ACHN (cell line): Measurements from ENCODE around the gene CCDC85C.

Experiments
- DNase-seq: peaks from one replicate; pipeline ENCODE4 v3.0.0-alpha.2; 2015
- in situ Hi-C: cut with HindIII; loops from 2 replicates; pipeline ENCODE4 v1.10.0; 2017; ENCODE audit warnings: low sequenced_read_pairs, low pct_ligation_motif_present, low pct_unique_long_range_greater_than_20kb

Gene CCDC85C

DNA sequence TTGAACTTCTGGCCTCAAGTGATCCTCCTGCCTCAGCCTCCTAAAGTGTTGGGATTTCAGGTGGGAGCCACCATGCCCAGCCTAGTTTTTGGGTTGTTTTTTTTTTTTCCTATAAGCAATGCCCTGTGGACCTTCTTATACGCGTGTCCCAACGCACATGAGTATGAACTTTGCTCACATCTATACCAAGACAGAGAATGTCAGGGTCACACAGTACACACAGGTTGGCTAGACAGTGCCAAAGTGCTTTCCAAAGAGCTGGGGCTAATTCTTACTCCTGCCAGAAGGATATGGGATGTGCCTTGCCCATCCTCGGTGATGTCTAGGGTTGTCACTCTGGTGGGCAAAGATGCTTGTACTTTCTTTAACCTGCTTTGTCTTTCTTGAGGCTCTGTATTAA is 7.6 kb upstream of the CCDC85C start:
- in situ Hi-C loops, result no loop called here
- DNase-seq, result no peak

DNA sequence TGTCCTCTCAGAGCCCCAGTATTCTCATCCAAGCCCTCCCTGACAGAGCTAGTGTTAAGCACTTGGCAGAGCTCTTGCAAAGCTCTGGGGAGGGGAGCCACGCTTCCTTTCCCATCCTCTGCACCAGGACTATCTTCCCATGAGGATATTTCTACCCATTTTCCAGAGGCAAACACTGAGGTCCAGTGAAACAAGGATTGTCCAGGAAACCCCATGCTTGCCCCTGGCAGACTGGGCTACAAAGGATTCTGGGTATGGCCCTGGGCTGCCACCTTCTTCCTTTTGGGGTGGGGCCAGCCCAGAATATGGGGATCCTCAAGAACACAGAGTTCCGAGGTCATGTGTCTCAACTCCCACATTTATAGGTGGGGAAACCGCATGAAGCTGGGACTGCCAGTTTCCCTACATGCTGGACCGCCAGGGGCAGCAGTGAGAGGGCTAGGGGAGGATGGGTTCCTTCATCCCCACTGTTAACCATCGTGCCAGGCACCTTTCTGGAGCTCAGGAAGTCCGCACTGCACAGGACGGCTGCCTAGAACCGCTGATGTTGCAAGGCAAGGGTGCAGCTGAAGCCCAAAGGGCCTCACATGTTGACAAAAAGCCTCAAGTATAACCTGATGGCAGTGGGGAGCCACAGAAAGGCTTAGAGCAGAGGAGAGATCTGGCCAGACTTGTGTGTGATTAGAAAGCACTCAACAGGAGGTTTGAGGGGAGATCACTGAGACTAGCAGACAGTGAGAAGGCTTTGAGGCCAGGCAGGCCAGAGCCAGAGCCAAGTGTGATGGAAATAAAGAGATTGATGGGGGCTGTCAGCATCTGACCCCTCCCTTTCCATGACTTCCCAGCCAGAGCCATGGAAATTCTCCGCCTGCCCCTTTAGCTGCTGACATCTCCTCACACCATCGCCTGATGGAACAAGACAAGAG is 5.5 kb upstream of the CCDC85C start:
- no peak for DNase-seq
- in situ Hi-C loops, result no loop called here

DNA sequence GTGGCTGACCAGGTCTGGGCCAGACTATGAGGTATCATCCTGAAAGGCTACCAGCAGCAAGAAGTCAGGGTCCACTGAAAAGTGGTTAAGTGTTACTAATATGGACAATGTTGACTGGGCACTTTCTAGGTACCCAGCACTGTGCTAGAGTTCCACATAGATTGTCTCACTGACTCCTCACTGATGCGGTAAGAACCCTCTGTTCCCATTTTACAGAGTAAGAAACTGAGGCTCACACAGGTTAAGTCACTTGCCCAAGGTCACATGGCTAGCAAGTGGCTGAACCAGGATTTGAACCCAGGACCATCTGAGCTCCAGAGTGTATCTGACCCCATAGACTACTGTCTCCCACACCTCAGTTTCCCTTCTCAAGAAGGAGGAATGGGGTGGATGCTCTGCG is 4.6 kb upstream of the CCDC85C start:
- DNase-seq, result no peak
- in situ Hi-C loops, result no loop called here

DNA sequence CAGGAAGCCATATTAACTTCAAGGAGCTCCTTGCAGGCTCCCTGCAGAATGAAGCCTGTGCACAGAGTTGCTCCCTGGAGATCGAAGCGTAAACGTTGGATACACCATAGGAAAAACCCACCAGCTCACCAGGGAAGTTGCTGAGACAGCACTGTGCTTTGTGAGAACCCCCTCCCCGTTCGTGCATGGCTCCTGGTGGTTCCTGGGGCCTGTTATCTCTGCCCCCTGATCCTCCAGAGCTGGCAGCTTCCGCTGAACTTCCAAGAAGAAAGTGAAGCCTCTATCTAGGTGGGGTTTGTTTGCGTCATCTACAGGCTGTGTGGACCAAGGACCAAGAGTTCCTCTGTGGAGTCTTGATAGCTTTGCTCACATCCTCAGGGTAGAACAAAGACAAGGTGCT is 2.4 kb upstream of the CCDC85C start:
- DNase-seq, result no peak
- in situ Hi-C loops, result no loop called here

DNA sequence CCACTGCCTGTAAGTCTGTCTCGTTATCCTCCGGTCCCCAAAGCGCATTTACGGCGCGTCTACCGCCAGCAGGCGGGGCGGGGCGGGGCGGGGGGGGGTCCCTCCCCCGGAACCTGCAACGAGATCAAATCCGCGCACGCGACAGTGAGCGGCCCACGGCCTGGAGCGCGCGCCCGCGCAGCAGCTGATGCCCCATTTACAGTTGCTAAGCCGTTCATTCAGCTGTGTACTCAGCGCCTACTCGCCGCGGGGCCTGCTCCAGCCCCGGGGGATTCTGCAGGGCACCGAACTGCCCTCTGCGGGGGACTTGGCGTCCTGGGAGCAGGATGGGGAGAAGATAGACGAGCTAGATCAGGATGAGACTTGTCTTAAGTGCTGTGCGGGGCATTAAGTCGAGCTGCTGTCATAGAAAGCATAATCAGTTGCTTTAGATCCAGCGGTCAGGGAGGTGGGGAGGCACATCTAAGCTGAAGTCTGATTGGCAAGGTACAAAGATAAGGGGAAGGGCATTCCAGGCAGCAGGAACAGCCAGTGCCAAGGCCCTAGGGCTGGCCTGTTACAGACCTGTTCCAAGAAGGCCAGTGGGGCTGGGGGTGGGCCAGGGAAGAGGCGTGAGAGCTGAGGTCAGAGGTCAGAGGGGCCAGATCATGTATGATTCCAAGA is 1.4 kb upstream of the CCDC85C start:
- in situ Hi-C loops, result no loop called here
- DNase-seq, result peak; percentile 60

DNA sequence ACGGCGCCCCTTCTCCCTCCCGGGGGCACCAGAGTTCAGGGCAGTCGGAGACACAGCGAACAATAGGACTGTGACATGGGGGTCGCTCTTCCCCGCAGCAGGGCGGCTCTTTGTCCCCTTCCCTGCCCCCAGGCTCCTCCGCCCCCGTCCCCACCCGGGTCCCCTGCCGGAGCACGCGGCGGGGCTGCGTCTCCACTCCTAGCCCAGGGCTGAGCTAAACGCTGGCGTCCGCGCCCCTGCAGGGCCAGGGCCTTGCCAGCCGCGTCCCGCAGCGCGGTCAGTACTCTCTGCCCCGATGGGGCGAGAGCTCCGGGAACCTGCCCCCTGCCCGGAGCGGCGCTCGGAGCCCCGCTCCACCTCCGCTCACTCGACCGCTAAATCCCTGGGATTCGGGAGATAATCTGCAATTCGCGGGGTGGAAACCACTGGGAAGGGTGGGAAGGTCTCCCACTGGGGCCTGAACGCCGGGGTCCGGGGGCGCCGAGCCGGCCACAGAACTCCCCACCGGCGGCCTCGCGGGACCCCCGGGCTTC is 825 bp upstream of the CCDC85C start:
- in situ Hi-C loops, result no loop called here
- DNase-seq, result peak; percentile 57

DNA sequence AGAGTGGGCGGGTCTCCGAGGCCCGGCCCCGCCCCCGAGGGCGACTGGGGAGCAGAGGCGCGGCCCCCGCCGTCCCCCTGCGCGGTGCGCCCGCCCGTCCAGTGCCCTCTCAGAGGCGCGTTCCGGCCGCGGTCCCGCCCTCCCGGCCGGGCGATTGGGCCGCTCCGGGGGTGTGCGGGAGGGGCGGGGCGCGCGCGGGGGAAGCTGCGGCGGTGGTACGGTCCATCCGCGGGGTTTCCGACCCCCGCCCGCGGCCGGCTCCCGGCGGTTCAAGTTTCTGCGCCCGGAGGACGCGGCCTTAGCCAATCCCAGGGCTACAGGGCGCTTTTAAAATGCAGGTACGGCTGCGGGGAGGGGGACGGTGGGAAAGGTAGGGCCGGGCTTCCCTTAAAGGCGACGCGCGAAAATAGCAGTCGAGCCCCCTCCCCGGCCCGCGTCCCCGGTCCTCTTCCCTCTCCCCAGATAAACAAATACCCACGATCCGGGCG is 315 bp upstream of the CCDC85C start:
- in situ Hi-C loops, result no loop called here
- peak; percentile 92 for DNase-seq

DNA sequence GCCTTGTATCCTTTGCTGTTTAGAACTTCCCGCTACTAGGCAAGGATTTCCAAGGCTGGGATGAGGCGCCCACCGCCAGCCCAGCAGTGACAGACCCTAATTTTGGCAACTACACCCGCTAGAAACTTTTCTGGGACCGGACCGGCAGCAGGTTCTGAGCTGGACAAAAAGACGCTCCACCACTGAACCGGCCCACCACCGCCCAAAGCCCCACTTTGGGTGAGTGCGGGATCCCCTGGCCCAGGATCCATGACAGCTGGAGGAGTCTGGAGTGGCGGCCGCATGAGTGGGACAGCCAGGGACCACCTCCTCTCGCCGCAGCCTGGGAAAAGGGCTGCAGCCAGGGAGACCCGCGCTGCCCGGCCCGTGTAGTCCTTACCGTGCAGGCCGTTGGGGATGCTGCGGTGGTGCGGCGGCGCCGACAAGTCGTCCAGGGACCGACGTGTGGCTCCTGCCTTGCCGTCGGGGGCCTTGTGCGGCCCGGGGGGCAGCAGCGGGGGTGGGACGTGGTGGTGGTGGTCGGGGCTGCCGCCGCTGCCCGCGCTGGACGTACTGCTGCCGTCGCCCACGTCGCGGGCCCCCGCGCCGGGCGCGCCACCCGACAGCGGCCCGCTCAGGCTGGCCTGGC is 1.1 kb downstream of the CCDC85C start:
- in situ Hi-C loops, result no loop called here
- DNase-seq, result no peak

DNA sequence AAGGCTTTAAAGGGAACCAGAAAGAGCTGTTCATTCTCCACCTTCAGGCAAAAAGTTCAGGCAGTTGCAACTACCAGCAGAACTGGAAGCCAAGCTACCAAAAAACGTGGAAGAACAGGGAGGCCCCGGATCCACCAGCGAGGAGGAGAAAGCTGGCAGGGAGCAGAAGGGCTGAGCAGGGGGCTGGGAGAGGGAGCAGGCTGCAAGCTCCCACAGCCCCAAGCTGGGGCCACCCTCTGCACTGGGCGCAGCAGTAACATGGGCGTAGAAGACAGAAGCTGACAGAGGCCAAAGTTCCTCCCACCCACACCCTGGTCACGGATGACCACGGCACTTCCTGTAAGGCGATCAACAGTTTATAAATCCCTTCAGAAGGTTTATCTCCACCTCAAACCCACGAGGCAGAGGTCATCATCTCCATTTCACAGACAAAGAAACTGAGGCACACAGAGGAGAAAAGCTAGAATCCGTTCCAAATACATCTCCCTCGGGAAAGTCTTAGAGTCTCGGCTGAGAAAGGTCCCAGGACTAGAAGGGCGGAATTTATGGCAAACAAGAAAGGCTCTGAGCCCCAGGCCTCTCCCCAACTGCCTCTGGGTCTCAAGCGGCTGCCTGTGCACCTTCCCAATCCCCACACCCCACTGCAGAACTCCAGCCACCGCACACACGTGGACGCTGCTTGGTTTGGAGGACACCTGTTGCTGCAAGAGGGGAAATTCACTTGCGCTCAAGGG is 1.8 kb downstream of the CCDC85C start:
- in situ Hi-C loops, result no loop called here
- DNase-seq, result no peak

DNA sequence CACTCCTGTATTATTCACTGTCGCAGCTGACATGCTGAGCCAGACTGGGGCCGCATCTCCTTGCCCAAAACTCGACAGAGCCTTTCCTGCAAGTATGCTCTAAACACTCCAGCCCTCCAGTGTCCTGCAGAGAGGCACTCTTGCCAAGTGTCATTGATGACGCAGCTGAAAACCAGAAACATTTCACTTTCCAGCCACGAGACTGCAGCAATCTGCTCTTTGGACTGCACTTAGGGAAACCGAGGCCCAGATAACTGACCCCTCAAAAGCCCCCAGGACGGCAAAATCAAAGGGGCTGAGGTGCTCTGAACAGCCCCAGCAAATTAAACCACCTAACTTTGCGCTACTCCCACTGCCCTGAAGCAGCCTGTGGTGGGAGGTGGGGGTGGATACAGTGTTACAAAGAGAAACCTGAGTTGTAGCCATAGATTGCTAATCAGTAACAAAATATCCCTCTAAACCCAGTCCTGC is 2.6 kb downstream of the CCDC85C start:
- in situ Hi-C loops, result no loop called here
- DNase-seq, result no peak

DNA sequence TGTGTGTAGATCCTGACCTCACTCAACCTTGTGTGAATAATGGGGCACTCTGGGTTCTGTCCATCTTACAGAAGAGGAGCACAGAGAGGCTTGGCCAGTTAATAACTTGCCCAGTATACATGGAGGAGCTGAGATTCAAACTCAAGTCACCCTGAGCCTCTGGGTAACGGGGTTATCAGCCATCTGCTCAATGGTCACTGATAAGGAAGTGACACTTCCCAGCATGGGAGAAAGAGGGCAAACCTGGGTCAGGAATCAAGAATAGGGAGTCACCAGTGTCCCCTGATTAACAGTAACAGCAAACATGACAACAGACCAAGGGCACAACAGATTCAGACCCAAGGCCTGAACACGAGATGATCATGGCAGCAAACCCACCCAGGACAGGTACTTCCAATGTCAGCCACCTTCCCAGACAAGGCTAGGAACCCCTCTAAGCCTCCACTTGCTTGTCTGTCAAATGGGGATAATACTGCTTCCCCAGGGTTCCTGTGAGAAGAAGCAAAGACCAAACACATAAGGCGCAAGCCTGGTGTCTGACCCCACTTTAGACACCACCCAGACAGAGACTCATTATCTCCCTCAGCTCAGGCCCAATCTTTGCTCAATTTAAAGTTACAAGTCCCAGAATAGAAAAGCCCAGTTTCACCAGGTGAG is 3.6 kb downstream of the CCDC85C start:
- in situ Hi-C loops, result no loop called here
- no peak for DNase-seq

DNA sequence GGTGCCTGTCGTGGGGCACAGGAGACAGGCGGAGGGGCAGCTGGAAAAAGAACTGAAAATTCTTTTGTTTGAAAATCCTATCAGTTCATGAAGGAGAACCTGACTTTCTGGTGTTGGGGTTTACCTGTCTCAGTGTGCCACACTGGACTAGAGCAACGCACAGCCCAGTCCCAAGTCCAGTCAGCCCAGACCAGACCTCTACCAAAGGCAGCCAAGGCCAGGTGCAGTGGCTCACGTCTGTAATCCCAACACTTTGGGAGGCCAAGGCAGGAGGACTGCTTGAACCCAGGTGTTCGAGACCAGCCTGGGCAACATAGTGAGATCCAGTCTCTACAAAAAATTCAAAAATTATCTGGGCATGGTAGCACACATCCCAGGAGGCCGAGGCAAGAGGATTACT is 4.6 kb downstream of the CCDC85C start:
- in situ Hi-C loops, result no loop called here
- no peak for DNase-seq

DNA sequence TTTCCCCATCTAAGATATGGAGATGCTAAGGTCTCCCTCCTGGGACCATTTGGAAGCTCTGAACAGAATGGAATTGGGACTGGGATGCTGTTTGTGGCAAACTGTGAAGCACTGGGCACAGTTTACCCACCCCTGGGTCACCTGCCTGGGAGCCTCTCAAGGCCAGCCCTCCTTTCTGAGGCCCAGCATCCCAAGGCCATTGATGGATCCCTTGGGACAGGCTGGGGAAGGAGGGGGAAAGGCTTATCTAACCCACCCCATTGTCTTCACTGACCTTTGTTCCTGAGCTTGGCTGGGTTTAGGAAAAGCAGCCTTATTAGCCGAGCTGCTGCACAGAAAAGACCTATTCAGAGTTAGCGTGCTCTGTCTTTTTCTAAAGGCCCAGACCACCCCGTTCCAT is 5.2 kb downstream of the CCDC85C start:
- in situ Hi-C loops, result no loop called here

DNA sequence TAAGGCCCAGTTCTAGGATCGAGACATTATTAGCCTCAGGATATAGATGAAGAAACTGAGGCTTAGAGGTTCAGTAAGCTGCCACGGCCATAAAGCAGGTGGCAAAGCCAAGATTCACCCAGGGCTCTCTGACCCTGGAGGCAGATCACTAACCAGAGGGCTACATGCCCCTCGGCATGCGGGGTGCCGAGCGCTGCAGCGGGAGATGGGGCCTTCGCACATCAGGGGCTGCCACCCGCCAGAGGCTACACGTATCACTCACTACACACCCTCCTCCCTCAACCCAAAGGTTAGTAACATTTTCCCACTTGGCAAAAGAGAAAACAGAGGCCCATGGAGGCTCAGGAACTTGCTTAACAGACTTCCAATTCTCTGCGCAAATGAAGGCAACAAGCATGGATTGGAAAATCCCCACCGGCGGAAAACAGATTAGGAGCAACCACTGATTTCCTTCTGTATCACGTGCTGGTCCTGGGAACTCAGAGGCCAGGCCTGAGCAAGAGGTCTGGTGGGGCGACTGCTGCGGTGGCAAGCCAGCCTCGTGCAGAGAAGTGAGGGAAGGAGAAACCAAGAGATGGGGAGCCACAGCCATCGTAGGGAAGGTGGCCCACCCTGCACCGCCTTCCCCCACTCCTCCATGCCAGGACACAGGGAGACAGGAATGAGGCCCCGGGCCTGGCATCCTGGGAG is 6.0 kb downstream of the CCDC85C start:
- DNase-seq, result no peak
- in situ Hi-C loops, result no loop called here

More for the DNA sequence above, 5.2 kb downstream of the CCDC85C start:
- DNase-seq, result no peak

DNA sequence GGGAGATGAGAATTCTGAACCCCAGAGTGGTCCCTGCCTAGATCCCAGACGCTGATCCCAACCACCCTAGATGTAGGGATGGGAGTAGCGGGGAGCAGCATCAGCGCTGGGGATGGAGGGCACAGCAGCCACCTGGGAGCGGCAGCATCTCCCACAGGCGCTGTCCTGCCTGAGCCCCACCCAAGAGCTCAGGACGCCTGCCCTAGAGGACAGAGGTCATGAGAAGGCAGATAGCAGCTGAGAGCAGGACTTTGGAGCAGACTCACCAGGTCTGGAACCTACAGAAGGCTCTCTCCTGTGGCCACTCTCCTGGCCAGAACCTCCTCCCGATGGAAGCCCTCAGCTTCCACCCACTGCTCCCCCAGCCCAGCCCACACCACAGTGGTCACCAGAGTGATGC is 7.2 kb downstream of the CCDC85C start:
- in situ Hi-C loops, result no loop called here
- no peak for DNase-seq

DNA sequence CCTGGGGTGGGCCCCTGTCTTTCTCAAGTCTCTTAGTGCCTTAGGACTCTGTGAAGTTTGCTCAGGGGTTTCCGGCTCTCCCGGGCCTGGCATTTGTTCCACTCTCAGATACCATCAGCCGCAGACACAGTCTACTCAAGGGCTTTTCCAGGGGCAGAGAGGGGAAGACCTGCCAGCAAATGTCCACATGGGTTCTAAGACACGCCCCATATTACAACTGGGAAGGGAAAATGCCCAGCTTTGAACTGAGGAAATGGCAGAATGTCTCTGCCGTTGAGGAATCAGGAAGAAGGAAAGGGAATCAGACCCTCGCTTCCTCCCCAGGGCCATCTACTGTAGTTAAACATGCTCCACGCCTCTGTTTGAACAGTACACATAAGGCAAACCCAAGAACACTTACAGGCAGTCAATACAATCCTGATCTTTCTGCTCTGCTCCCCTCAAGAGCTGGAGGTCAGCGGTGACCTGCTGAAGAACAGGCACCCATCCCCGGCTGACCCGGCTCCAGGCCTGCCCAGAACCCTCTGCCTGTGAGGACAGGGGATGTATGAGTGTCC is 7.9 kb downstream of the CCDC85C start:
- no peak for DNase-seq
- in situ Hi-C loops, result no loop called here

DNA sequence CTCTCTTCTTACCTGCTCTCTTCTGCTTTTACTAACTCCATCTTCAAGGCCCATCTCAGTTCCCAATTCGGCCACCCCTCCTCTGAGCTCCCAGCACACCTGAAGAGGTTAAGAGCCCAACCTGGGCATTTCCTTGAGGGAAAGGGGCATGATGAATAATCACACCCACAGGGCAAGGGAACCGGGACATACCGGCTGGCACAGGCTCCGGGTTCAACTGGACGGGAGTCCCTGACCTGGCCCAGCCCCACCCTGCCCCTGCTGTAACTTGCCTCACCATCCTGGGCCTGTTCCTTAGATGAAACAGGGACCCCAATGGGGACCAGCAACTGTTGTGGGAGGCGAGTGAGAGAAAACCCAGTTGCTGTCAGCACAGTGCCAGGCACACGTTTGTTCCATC is 8.5 kb downstream of the CCDC85C start:
- in situ Hi-C loops, result no loop called here
- no peak for DNase-seq
